Fibroblast of peridontal ligament (primary cell): Measurements from ENCODE around the gene SRGAP3.

Source experiments
- DNase-seq: peaks from one replicate; pipeline ENCODE4 v3.0.0-alpha.2; 2010; ENCODE audit errors: extremely low read depth

SRGAP3 gene

DNA sequence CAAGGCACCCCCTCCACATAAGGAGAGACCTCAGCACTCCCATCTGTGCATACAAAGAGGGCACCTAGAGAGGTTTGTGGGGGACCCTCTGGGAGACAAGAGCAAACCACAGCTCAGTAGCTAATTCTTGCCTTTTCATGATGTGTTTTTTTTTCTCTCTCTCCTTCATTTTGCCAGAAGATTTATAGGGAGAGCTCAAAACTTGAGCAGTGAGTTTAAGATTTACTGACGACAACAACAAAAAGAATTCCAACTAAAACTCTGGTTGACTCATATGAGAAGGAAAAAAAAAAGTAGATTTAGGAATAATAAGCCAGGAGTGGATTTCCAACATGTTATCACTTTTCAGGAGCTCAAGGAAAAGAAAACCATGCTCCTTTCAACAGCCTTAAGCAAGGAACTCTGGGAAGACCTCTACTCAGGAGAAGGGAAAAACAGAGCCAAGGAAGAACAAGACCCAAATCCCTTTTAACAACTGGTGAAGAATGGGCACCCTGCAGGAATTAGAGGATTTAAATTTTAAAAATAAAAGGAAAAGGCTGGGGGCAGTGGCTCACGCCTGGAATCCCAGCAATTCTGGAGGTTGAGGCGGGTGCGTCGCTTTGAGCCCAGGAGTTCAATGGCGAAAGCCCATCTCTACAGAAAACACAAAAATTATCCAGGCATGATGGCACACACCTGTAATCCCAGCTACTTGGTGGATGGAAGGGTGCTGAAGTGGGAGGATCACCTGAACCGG lies 228.0 kb downstream of the SRGAP3 start:
- DNase-seq: no peak

DNA sequence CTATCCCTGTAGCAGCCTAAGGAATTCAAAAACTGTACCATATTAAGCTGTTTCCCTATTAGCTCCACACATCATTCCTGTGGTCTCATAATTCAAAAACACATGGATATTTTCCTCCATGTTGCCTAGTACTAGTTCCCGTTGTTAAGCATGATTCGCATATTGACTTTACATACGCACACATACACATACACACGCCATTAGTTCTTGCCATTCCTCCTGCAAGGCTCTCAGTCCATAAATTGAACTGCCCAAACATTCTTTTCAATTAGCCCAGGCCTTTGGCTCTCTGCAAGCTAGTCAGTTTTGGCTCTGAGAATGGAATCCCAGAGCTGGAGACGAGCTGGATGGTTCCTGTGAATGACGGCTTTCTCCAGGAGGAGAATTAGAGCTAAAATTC lies 229.0 kb downstream of the SRGAP3 start:
- peak; percentile 31 for DNase-seq

DNA sequence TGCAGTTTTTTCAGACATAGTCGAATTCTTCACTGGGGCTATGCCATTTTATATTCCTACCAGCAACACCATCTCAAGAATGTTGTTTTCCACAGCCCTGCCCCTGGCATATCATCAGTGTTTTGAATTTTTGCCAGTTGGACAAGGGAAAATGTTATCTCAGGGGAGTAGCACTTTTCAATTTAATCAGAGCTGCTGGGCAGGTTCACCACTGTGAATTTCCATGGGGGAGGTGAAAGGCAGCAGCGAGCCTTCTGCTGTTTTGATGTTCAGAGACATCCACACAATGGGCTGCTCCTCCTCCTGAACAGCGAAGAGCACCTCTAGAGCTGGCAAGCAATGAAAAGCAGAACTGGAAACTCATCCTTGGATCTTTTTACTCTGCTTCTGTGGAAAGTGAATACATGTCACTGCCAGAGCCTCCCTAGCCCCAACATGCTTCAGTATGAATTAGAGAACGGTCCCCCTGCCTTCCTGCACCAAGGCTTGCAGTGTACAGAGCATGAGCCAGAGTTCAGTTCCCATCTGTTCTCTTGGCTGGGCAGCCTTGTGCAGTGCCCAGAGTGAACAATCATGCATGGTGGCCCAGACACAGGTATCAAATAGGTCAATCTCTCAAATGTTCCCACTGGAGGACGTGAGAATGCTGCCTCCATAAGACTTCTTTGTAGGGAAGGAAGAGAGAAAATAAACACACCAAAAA lies 230.0 kb downstream of the SRGAP3 start:
- no peak for DNase-seq

DNA sequence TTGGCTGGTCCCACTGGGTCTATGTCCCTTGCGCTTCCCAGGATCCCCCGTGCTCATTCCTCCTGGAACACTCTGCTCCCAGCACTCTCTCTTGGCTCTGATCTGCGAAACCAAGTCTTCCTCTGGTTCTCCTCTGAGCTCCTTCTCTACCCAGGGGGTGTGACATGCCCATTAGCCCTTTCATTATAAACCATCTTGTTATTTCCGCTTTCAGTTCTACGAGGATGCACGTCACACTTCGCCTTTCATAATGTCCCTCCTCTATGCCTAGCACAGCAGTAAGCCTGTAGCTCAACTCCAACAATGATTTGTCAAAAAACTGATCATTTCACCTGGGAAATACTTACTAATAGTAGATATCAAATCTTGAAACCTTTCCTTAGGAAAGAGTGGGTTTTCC lies 234.2 kb downstream of the SRGAP3 start:
- no peak for DNase-seq

DNA sequence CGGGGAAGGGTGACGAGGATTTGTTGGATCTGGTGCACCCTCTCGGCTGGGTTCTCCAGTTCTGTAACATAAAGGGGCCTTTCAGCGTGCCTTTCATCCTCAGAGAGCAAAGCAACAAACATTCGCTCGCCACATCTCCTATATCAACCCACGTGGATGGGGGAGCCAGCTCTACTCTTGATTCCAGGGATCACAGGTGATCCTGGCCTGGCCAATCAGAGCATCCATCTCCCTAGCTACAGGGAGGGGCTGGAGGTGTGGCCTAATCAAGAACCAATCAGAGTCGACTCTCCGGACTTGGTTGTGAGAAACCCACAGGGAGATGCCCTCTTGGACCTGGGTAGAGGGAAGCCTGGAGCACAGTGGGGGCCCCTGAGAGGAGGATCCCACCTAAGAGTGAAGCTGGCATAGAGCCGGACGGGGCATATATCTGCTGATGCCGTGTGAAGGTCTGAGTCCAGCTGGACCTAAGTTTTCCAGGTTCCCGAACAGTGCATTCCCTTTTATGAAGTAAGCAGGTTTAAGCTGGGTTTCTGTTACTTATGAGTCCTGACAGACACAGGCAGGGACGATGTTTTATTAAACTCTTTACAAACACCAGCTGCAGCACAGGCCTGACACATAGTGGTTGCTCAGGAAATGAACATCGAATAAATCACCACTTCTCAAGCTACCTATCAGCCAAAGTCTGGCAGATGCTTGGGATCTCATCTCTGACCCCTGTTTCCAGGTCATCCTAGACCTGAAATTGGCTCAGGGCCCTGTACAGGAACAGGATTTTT lies 235.5 kb downstream of the SRGAP3 start:
- peak; percentile 56 for DNase-seq

DNA sequence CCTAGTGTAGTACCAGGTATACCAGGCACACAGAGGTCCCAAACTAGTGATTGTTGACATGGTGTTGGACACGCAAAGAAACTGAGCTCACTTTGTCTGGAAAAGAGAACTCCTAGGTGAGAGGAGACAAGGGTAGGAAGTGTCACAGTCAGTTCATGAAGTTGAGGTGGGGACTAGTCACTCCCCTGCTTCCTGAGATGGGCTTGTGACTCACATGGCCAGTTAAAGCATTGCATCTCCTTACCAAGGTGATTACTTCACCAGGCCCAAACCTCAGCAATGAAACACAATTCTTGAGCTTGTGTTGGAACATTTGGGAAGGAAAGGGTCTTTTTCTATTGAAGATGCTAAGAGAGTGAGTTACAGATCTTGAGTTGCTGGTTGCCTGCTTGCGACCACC lies 236.9 kb downstream of the SRGAP3 start:
- DNase-seq: no peak

DNA sequence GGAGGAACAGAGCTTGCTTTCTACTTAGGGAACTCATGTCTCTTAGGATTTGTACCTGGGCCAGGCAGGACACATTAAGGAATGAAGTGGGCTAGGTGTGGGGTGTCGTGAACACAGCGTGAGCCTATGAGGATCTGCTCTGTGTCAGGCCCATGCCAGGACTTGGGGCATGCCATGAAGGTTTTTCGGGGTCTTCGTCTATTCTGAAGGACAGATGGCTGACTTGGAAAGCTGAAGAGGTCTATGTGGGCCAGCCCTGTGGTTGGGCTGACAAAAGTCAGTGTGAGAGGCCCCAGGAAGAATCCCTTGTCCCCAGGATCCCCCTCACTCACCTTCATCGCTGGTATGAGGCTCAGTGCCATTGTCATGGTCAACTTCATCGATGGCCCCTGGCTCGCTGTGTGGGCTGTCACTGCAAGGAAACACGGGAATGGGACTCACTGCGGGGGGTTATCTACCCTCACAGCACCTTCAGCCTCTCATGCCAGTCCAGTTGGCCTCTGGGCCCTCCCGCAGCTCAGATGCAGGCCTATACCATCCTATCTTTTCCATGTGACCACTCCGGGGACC lies 239.4 kb downstream of the SRGAP3 start:
- DNase-seq: no peak

DNA sequence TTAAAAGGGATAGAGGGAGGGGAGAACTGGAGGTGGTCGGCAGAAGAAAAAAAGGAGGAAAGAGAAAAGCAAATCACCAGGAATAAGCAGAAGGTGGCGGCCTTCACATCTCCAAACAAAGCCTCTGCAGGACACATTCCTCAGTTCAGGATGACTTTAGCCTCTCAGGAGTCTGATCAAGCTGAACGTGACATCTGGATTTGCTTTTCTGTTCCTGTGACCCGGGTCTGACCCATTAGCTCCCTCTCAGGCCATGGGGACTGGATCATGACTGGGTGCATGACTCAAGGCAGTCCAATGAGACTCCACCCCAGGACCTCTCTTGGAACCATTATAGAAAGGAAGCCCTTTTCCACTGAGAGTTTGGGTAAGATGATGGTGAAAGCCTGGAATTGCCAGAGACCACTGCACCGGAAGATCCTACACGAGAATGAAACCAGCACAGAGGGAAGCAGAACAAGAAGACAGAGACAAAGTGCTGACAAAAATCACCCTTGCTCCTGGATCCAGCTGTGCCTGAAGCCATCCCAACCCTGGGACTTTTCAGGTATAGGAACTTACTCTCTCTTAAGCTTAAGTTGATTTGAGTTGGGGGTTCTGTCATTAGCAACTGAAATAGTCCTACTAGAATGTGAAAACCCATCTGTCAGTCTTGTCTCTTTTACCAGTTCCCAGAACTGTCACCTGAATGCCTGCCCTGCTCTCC lies 240.7 kb downstream of the SRGAP3 start:
- DNase-seq: peak; percentile 57

DNA sequence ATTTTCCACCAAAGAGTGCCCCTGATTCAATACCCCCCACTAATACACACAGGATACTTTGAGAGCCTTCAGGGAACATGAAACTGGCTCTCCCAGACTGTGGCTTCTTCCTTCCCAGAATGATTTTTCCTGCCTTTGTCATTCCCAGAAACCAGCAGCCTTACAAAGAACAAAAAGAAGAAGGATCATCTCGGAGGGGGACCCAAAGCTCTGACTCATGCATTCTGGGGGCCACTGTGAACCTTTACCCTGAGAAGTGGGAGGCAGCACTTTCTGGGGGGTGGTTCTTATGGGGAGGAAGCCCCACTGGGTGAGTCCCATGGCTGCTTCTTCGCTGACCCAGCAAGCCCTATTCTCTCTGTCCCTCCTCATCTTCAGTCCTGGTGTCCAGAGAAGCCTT lies 241.5 kb downstream of the SRGAP3 start:
- no peak for DNase-seq

DNA sequence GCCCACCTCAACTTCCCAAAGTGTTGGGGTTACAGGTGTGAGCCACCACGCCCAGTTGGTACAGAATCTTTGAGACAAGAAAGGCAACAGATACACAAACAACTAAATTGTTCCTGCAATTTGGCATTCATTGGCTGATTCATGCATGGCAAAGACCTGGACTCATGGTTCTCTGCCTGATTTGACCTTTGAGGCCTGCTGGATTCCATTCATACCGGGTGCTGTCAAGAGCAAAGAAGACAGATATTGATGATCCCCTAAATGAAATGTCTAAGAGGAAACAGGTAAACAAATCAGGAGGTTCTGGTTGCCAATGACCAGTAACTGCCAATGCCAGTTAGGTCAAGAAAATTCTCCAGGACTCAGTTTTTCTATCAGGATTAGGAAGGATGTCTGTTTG lies 242.2 kb downstream of the SRGAP3 start:
- no peak for DNase-seq

DNA sequence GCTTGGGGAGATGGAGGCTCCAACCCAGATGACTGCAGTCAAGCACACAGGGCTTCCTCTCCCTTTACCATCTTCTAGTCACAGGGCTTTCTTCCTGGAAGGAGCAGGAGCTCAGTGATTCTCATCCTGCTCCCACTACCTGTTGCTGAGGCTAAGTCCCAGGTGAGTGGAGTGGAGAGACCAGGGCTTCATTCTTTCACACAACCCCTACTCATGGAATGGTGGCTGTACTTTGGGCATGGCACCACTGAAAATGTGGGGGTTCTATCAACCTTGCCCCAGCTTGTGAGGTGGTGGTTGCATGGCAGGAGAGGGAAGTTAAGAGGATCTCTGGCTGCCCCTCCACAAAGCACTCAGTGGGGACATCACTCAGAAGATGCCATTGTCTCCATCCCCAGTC lies 249.4 kb downstream of the SRGAP3 start:
- no peak for DNase-seq

DNA sequence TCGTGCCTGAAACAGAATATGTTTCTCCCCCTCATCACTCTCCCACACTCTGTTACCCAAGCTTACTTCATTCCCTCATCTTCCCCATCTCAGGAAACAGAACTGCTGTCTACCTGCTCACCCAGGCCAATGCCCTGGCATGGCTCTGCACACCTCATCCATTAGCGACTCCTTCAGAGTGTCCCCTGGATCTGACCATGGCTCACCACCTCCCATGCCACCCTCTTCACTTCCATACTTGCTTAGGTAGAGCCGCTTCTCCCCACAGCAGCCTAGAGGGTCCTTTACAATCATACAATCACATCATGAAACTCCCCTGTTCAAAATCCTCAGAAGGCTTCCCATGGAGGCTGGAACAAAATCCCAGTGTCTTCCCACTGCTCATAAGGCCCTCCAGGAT lies 252.3 kb downstream of the SRGAP3 start:
- DNase-seq: no peak

DNA sequence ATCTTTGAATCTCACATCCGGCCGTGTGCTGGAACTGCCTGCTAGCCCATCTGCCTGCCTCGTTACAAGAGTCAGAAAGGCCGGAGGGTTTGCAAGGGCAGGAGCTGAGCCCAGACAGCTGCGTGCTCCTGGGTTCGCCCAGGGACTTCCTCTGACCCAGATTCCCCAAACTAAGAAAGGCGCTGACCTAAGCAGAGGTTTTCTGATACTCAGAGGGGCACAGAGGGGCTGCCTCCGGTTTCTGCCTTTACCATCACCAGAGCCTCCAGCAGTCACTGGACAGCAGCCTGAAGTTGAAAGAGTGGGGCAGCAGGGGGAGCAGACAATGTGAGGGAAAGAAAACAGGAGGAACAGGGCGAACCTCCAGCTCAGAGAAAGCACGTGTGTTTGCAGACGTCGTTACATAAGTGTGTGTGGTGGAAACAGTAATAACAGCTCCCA lies 252.7 kb downstream of the SRGAP3 start:
- peak; percentile 66 for DNase-seq

DNA sequence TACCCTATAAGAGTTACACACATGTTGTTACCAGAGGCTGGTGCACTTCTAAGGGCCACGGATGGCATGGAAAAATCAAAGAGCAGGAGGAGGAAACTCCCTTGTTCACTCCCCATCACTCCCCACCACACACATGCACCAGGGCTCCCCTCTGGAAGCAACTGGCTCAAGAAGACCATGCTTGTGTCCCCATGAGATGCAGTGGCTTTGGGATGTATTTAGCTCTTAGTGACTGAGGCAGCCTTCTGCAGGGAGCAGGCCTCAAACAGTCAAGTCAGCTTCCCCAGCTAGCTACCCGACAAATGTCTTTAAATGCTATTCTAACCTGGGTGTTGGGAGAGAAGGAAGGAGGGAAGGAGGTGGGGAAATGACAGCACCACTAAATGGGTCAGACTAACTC lies 253.2 kb downstream of the SRGAP3 start:
- no peak for DNase-seq

DNA sequence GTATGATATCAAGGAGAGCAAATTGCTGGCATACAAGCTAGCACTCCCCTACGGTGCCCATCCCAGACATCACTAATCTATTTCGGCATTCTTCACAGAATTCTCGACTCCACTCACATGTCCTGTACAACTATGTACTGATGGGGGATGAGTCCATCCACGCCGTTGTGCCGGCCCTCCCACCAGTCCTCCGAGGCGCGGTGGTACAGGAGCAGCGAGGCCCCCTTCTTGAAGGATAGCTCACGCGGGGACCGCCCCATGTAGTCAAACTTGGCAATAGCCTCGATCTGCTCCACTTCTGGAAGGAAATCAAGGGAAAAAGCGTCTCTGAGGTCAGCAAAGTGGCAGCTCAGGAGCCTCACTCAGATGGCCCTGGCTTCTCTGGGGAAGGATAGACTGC lies 255.2 kb downstream of the SRGAP3 start:
- no peak for DNase-seq

DNA sequence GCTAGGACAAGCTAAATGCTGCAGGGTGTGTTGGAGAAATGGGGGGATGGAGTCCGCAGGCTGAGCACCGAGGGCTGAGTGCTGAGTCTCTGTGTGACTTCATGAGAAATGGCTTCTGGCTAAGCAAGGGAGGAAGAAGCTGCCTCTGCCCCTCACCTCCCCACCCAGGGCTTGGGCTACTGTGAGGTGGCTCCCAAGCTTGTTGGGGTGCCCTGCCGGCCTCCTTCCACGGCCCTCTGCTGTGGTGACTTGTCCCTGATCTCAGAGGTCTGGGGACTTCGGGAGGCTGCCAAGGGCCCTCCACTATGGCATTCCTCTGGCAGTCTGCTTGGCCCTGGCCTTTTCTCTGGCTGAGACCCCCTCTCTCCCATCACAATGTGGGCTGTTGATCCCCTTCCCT lies 256.1 kb downstream of the SRGAP3 start:
- no peak for DNase-seq

DNA sequence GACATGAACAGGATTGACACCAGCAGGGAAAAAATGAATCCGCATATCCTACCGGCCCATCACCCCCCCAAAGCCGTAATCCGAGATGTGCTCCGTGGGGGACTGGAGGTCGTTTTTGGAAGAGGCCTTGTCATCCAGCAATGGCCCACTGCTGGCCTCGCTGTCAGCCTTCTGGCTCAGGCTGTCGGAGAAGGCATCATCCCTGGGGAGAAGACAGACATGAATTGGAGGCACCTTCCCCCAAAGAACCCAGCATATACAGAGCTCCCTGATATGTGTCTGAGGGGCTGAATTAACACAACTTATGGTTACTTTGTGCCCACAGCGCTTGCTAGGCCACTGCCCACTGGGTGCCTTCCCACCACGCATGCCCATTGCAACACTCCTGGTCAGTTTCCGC lies 256.6 kb downstream of the SRGAP3 start:
- no peak for DNase-seq

DNA sequence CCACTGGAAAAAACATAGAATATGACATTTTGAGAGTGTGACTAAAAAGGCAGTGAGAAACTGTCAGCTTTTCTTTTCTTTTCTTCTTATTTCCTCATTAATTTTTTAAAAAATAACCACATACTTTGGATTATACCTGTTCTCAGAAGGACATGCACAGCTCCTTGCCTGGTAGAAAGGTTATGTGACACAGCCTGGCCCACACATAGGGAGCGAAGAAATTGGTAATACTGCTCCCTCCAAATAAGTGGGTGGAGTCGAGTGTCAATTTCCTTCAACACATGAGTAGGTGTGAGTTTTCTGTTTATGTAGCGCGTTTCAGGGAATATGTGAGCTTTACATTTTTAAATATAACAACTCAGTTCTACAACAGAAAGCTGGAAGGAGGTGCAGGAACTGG lies 257.2 kb downstream of the SRGAP3 start:
- DNase-seq: no peak

DNA sequence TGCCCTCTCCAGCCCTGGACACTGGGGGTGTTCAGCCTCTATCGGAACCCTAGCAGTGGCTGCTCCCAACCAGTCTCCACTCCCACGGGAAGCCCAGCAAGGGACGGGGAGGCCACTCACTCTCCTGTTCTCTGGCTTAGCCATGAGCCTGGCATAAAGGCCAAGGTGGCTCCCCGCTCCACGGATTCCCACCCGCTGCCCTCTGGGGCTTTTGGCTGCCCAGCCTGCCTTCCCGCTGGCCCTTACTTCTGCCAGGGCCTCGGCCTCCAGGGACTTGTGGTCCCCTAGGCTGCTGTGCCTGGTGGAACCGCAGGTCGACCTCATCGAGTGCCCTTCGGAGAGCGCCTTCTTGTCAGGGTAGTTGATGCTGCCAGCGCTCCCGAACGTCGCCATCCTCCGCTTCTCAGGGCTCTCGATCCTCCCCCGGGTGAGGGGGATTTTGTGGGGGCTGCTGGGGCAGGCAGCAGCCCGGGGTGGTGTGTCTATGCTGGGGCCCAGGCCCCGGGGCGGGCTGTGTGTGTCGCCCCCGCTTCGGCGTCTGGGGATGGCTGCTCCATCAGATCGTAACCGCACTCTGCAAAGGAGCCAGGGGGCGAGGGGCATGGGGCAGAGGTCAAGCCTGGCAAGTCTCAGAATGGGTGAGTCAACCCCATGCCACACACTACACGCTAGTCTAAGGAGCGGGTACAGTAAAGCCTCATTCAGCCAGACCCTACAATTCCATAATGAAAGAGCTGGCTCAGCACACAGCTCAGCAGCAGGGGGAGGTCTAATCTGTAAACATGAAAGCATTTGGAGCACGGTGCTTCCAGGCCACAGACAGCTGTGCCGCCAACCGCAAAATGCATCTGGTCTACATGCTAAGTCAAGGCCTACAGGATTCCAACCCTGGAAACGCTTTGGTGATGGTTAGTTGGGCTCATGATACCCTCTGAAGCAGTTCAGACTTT lies 258.9 kb downstream of the SRGAP3 start:
- peak; percentile 94 for DNase-seq

DNA sequence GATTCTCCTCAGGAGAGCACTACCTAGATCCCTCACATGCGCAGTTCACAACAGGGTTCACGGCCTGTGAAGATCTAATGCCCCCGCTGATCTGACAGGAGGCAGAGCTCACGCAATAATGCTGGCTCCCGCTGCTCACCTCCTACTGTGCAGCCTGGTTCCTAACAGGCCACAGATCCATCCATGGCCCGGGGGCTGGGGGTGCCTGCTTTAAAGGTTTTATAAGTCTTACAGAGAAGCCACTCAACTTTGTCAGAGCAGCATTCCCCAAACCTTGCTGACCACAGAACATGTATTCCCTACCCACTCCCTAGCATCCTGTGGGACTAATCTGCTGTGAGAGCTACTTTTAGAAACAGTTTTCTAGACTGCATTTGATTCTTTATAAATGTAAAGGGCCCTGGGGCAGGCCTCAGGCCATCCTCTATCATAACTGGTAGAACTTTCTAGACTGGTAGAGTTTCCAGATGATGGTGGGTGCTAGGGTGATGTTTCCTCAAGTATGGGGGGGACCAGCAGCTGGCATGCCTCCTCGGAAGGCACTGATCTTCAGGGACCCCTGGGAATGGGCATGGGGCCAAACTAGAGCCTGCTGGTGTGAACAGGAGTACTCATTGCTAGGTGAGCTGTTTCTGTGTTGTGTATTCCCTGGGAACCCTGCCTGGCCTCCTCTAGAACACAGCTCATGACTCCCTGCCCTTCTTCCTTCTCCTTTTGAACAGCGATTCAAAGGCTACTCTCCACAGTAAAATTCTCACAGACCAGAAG lies 260.5 kb downstream of the SRGAP3 start:
- DNase-seq: no peak
